OCI-LY7 (cell line): ENCODE measurements around the gene SNX25. TPM values are rescaled to one million over a fixed set of nuclear protein-coding genes. Genes with fewer than 3 reads are reported as not detected.

Experiments
- BruUV-seq: library from RNA; stranded (reverse); fragments of 400-500 nt; replicated peaks from 2 replicates; lab custom pipeline; 2021; lab: Mats Ljungman, UMichigan
- CTCF ChIA-PET: fragments of 300-600 bp; sonication (Branson Sonifier 250); formaldehyde crosslinking; loops from one replicate; lab custom pipeline; 2022; ENCODE audit warnings: antibody characterized with exemption; ENCODE audit not compliant: unreplicated experiment; lab: Charles Lee
- POLR2A ChIA-PET: fragments of 300-600 bp; sonication (Branson Sonifier 250); formaldehyde crosslinking; loops from one replicate; lab custom pipeline; 2022; ENCODE audit warnings: antibody characterized with exemption; lab: Charles Lee
- DNase-seq: peaks from one replicate; pipeline ENCODE4 v3.0.0-alpha.2; 2015; ENCODE audit warnings: low spot score
- H2AFZ ChIP-seq: fragments of 200-600 bp; sonication (generic), shearing (Covaris generic); 2 replicates; pipeline ENCODE4 v1.6.1; 2014; ENCODE audit warnings: mild to moderate bottlenecking, antibody characterized with exemption, low read length, moderate library complexity
- H3K27ac ChIP-seq: fragments of 200-600 bp; sonication (generic); 2 replicates; pipeline ENCODE4 v1.5.1; 2014; ENCODE audit warnings: mixed run types, low read depth, mild to moderate bottlenecking, moderate library complexity, low read length, inconsistent platforms; ENCODE audit not compliant: poor library complexity, severe bottlenecking
- H3K36me3 ChIP-seq: fragments of 200-600 bp; sonication (generic); 2 replicates; pipeline ENCODE4 v1.6.1; 2014; ENCODE audit warnings: mild to moderate bottlenecking, antibody characterized with exemption, low read length, moderate library complexity, mixed read lengths; ENCODE audit not compliant: insufficient read depth
- H3K4me1 ChIP-seq: fragments of 200-600 bp; sonication (generic); 2 replicates; pipeline ENCODE4 v1.5.1; 2014; ENCODE audit warnings: mild to moderate bottlenecking, low read length; ENCODE audit not compliant: insufficient read depth, poor library complexity, severe bottlenecking
- H3K4me2 ChIP-seq: fragments of 200-600 bp; sonication (generic); 2 replicates; pipeline ENCODE4 v1.6.1; 2014; ENCODE audit warnings: mild to moderate bottlenecking, low read length
- H3K4me3 ChIP-seq: fragments of 200-600 bp; sonication (generic); 2 replicates; pipeline ENCODE4 v1.5.1; 2014; ENCODE audit warnings: mild to moderate bottlenecking, low read depth, low read length; ENCODE audit not compliant: poor library complexity, severe bottlenecking
- H3K79me2 ChIP-seq: fragments of 200-600 bp; sonication (generic); 2 replicates; pipeline ENCODE4 v1.6.1; 2016; ENCODE audit warnings: low read depth, mild to moderate bottlenecking, low read length, moderate library complexity, mixed read lengths; ENCODE audit not compliant: insufficient read depth
- H3K9me2 ChIP-seq: fragments of 200-600 bp; sonication (generic); 2 replicates; pipeline ENCODE4 v1.6.1; 2016; ENCODE audit warnings: mild to moderate bottlenecking, low read length, mixed read lengths; ENCODE audit not compliant: insufficient read depth
- H3K9me3 ChIP-seq: fragments of 200-600 bp; sonication (generic); 2 replicates; pipeline ENCODE4 v1.6.1; 2014; ENCODE audit warnings: mild to moderate bottlenecking, mixed run types, low read length, mixed read lengths
- H4K20me1 ChIP-seq: fragments of 200-600 bp; sonication (generic); 2 replicates; pipeline ENCODE4 v1.6.1; 2014; ENCODE audit warnings: mild to moderate bottlenecking, antibody characterized with exemption, low read length, moderate library complexity, mixed read lengths; ENCODE audit not compliant: insufficient read depth
- CTCF ChIP-seq: fragments of 200-600 bp; sonication (generic); conservative IDR thresholded peaks from 2 replicates; pipeline ENCODE4 v1.5.1; 2014; ENCODE audit warnings: mild to moderate bottlenecking, antibody characterized with exemption, low read length, moderate library complexity, mixed read lengths
- EZH2phosphoT487 ChIP-seq: fragments of 200-600 bp; sonication (generic); IDR thresholded peaks from 2 replicates; pipeline ENCODE4 v1.6.1; 2018; ENCODE audit warnings: low read depth, borderline replicate concordance, mild to moderate bottlenecking, mixed run types, antibody characterized with exemption, low read length, moderate library complexity, mixed read lengths
- intact Hi-C: fragments of 100-400 bp; cut with micrococcal nuclease; formaldehyde crosslinking; loops from one replicate; pipeline ENCODE4 v1.10.0; 2022; ENCODE audit not compliant: unreplicated experiment
- total RNA-seq, 2 experiments: library from RNA; depleted of rRNA in 1 of 2; stranded (reverse); fragments of >200 nt in 1 of 2; shearing (Covaris generic) in 1 of 2; gene quantifications; 2 replicates each; pipeline ENCODE4 v1.2.3, GENCODE V29; 2014 to 2022

The SNX25 gene
- total RNA-seq, 2 experiments from 2014 or later: 33.7 to 55.6 TPM

DNA sequence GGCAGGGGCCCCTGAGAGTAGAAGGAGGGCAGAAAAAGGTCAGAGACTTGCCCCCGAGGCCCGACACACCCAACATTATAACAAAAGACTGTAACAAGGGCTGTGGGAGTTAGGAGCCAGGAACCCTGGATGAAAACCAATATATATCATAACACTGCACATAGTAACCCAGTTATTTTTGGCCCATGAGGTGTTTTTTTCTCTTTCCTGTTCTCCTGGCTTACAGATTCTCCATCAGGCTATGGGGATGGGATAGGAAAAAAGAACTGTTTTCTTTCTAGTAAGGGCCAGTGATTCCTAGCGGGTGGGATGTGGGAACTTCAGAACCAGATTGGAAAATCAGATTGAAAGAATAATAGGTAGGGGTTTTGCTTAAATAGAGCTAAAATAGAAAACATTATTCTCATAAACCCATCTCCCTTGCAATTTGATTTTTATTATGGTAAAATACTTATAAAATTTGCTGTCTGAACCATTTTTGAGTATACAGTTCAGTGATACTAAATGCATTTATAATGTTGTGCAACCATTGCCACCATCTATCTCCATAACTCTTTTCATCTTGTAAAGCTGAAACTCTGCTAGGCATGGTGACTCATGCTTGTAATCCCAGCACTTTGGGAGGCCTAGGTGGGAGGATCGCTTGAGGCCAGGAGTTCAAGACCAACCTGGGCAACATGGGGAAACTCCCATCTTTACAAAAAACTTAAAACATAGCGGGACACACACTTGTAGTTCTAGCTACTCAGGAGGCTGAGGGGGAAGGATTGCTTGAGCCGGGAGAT lies 33.5 kb downstream of the SNX25 start:
- Histone ChIP-seq H2AFZ (no peak overlapping the region), H3K4me1 (peaks cover 5% of the 10 kb centered on the region), H3K4me3 (no peak overlapping the region), H3K9me3 (peaks cover 6% of the 10 kb centered on the region; the same call in 1 of the 2 replicates), H4K20me1 (no peaks in the 10 kb centered on the region), H3K27ac (no peak overlapping the region), H3K9me2 (no peaks in the 10 kb centered on the region), H3K79me2 (peaks cover 31% of the 10 kb centered on the region; the same call in 1 of the 2 replicates), H3K36me3 (peaks cover 16% of the 10 kb centered on the region), H3K4me2 (no peak overlapping the region)
- ChIA-PET POLR2A (interaction anchor here (1.0 to 2.5 kb wide), 5 partner anchors 11 to 38 kb away, joined by 3 to 13 read pairs (median 4); no protein-coding TSS in a partner anchor), CTCF (no interaction called here)
- no TSS peak for BruUV-seq
- intact Hi-C loops: no loop called here
- TF ChIP-seq CTCF (no peak), EZH2phosphoT487 (no peak)
- DNase-seq: no peak

DNA sequence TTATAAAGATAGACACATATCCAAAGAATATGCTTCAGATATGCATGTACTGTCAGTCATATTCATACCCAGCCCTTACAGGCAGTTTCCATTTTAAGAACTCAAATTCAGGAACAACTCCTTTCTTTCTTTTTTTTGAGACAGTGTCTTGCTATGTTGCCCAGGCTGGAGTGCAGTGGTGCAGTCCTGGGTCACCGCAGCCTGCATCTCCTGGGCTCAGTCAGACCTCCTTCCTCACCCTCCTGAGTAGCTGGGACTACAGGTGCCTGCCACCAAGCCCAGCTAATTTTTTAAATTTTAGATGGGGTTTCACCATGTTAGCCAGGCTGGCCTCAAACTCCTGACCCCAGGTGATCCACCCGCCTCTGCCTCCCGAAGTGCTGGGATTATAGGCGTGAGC lies 34.5 kb downstream of the SNX25 start:
- Histone ChIP-seq H3K36me3 (peaks cover 16% of the 10 kb centered on the region), H3K4me3 (no peak overlapping the region), H3K4me1 (peaks cover 5% of the 10 kb centered on the region), H2AFZ (no peak overlapping the region), H3K9me2 (no peaks in the 10 kb centered on the region), H3K79me2 (peaks cover 25% of the 10 kb centered on the region; the same call in 1 of the 2 replicates), H4K20me1 (no peaks in the 10 kb centered on the region), H3K4me2 (no peak overlapping the region), H3K27ac (no peak overlapping the region), H3K9me3 (no peaks in the 10 kb centered on the region; the same call in 1 of the 2 replicates)
- intact Hi-C loops: no loop called here
- TF ChIP-seq EZH2phosphoT487: no peak
- TF ChIP-seq CTCF: no peak
- CTCF ChIA-PET: no interaction called here
- BruUV-seq: no TSS peak
- POLR2A ChIA-PET: interaction anchor here (0.7 to 2.5 kb wide), 7 partner anchors 10 to 35 kb away, joined by 3 to 13 read pairs (median 4); no protein-coding TSS in a partner anchor
- DNase-seq: no peak

DNA sequence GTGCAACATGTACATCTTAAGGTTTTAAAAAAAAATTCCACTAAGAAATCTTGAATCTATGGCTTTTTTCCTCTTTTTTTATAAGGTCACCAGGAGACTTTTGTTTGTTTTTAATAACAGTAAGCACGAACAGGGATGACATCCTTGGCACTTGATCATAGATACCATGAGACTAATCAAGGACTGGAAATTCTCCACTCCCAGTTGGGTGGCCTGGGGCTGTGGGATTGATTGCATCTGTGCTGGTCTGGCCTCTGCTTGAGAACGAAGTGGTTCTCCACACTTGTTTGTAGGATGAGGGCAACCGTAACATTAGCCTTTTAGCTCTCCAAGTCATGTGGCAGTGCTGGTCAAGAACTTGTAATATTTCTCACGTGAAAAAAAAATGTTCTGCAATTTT lies 35.4 kb downstream of the SNX25 start:
- no TSS peak for BruUV-seq
- CTCF ChIA-PET: no interaction called here
- Histone ChIP-seq H3K9me2 (no peaks in the 10 kb centered on the region), H2AFZ (no peak overlapping the region), H3K4me1 (peaks cover 5% of the 10 kb centered on the region), H3K79me2 (peaks cover 24% of the 10 kb centered on the region; the same call in 1 of the 2 replicates), H3K27ac (no peak overlapping the region), H4K20me1 (no peaks in the 10 kb centered on the region), H3K36me3 (peaks cover 16% of the 10 kb centered on the region), H3K4me3 (no peak overlapping the region), H3K4me2 (no peak overlapping the region), H3K9me3 (no peaks in the 10 kb centered on the region)
- DNase-seq: no peak
- intact Hi-C loops: no loop called here
- no peak for TF ChIP-seq EZH2phosphoT487
- TF ChIP-seq CTCF: no peak
- POLR2A ChIA-PET: interaction anchor here (0.5 to 1.8 kb wide), 5 partner anchors 9 to 1834 kb away, joined by 3 to 6 read pairs (median 4); no protein-coding TSS in a partner anchor
